Bronchial epithelial cell (primary cell): ENCODE data around the gene DSCAM. TPM values are rescaled to one million over a fixed set of nuclear protein-coding genes. Genes with fewer than 3 reads are reported as not detected.

ENCODE experiments used
- DNase-seq: peaks from one replicate; pipeline ENCODE4 v3.0.0-alpha.2; 2010; ENCODE audit warnings: low read depth
- FAIRE-seq: peaks from 2 replicates; lab custom pipeline; 2011; peaks lifted over from hg19 to GRCh38; lab: Jason Lieb, UNC
- H3K27me3 ChIP-seq: 2 replicates; pipeline ENCODE4 v1.5.1; 2011; ENCODE audit warnings: low read length; ENCODE audit not compliant: control insufficient read depth, insufficient read depth
- H3K36me3 ChIP-seq: 2 replicates; pipeline ENCODE4 v1.5.1; 2011; ENCODE audit warnings: low read length; ENCODE audit not compliant: control insufficient read depth, insufficient read depth
- H3K4me3 ChIP-seq: 2 replicates; pipeline ENCODE4 v1.5.1; 2011; ENCODE audit warnings: mild to moderate bottlenecking, low read depth, low read length, control low read depth
- total RNA-seq: library from RNA; depleted of rRNA; stranded (reverse); fragments of >200 nt; gene quantifications from 2 replicates; pipeline ENCODE4 v1.2.1, GENCODE V29; 2014
- TF ChIP-seq, protein P1 (sequence below): IDR thresholded peaks from 2 replicates; pipeline ENCODE4 v1.5.1; 2011; ENCODE audit warnings: mild to moderate bottlenecking, moderate library complexity, low read length, control low read depth, inconsistent platforms; ENCODE audit not compliant: insufficient read depth, severe bottlenecking

The DSCAM gene
- total RNA-seq, 1 donor from 2014 or later: 0.53 TPM

GRCh38 chr21:40633048-40633447 is 213.9 kb downstream of the DSCAM start:
- no peaks in the 10 kb centered on the region for H3K27me3 ChIP-seq
- H3K36me3 ChIP-seq: no peaks in the 10 kb centered on the region
- no peak for FAIRE-seq
- no peak for DNase-seq
- H3K4me3 ChIP-seq: no peak overlapping the region
- TF ChIP-seq, protein P1, sequence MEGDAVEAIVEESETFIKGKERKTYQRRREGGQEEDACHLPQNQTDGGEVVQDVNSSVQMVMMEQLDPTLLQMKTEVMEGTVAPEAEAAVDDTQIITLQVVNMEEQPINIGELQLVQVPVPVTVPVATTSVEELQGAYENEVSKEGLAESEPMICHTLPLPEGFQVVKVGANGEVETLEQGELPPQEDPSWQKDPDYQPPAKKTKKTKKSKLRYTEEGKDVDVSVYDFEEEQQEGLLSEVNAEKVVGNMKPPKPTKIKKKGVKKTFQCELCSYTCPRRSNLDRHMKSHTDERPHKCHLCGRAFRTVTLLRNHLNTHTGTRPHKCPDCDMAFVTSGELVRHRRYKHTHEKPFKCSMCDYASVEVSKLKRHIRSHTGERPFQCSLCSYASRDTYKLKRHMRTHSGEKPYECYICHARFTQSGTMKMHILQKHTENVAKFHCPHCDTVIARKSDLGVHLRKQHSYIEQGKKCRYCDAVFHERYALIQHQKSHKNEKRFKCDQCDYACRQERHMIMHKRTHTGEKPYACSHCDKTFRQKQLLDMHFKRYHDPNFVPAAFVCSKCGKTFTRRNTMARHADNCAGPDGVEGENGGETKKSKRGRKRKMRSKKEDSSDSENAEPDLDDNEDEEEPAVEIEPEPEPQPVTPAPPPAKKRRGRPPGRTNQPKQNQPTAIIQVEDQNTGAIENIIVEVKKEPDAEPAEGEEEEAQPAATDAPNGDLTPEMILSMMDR: no peak

DNA sequence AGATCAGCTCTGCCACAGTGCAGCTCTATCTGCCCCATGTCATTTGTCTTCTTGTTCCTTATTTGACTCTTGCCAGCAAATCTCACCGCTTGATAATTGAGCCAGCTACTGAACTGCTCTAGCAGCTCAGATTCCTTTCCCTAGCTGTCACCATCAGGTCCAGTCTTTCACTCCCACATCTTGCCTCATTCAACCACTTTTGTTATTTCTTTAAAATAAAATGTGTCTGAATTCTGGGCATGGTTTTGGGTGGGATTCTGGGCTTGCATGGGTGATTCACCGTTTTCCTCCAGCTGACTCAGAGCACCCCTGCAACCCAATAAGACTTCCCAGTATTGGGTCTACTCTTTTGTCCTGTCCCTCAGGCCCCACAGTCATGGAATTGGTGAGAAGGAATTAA is 215.7 kb downstream of the DSCAM start:
- DNase-seq: no peak
- Histone ChIP-seq H3K27me3 (no peaks in the 10 kb centered on the region), H3K4me3 (no peak overlapping the region), H3K36me3 (no peaks in the 10 kb centered on the region)
- no peak for FAIRE-seq
- TF ChIP-seq, protein P1: no peak

DNA sequence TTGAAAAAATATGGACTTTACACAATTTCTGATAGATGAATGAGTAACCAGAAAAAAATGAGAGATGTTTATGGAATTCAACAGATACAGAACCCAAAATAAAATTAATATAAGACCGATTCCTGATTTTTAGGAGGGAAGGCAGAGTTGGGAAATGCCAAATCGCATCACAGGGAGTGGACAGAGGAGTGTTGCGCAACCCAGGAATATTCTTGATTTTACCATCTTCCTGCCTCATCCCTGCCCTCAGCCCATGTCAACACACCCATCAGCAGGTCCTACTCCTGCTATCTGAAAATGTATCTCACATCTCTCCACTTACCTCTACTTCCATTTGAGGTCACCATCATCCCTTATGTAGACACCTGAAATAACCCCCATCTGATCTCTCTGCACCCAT is 221.0 kb downstream of the DSCAM start:
- no peaks in the 10 kb centered on the region for H3K36me3 ChIP-seq
- no peak overlapping the region for H3K4me3 ChIP-seq
- TF ChIP-seq, protein P1: no peak
- no peak for FAIRE-seq
- no peak for DNase-seq
- no peaks in the 10 kb centered on the region for H3K27me3 ChIP-seq

GRCh38 chr21:40623528-40623927 is 223.4 kb downstream of the DSCAM start:
- Histone ChIP-seq H3K36me3 (no peaks in the 10 kb centered on the region), H3K4me3 (no peak overlapping the region), H3K27me3 (no peaks in the 10 kb centered on the region)
- DNase-seq (no peak), FAIRE-seq (no peak)
- TF ChIP-seq, protein P1: no peak

- no peaks in the 10 kb centered on the region for H3K27me3 ChIP-seq
- FAIRE-seq (no peak), DNase-seq (no peak)
- H3K36me3 ChIP-seq: no peaks in the 10 kb centered on the region
- TF ChIP-seq, protein P1: no peak
- H3K4me3 ChIP-seq: no peak overlapping the region
Observed at GRCh38 chr21:40622531-40622930, 224.4 kb downstream of the DSCAM start.

GRCh38 chr21:40620386-40621145 is 226.4 kb downstream of the DSCAM start:
- Histone ChIP-seq H3K27me3 (no peaks in the 10 kb centered on the region), H3K36me3 (no peaks in the 10 kb centered on the region), H3K4me3 (no peak overlapping the region)
- TF ChIP-seq, protein P1: no peak
- DNase-seq: no peak
- FAIRE-seq: no peak
